Eye (tissue), 1 donor: ENCODE results near the gene LIM2.

ENCODE experiments used
- DNase-seq: peaks from one replicate; pipeline ENCODE4 v3.0.0-alpha.2; 2015

The LIM2 gene

GRCh38 chr19:51394050-51394836 lies 6.5 kb upstream of the LIM2 start:
- DNase-seq = peak; percentile 98

- no peak for DNase-seq
Observed at GRCh38 chr19:51392701-51393100, 4.9 kb upstream of the LIM2 start.

GRCh38 chr19:51391073-51391611 lies 3.4 kb upstream of the LIM2 start:
- DNase-seq = no peak

GRCh38 chr19:51389143-51389542 lies 1.4 kb upstream of the LIM2 start:
- no peak for DNase-seq

- DNase-seq = no peak
Observed at GRCh38 chr19:51386882-51387520, 773 bp downstream of the LIM2 start.

GRCh38 chr19:51382004-51382403 lies 5.8 kb downstream of the LIM2 start:
- no peak for DNase-seq

GRCh38 chr19:51380379-51380778 lies 7.4 kb downstream of the LIM2 start:
- no peak for DNase-seq

GRCh38 chr19:51377422-51377821 lies 10.4 kb downstream of the LIM2 start:
- no peak for DNase-seq

- no peak for DNase-seq
Observed at GRCh38 chr19:51375504-51376221, 12.1 kb downstream of the LIM2 start.

- DNase-seq = no peak
Observed at GRCh38 chr19:51372649-51373504, 14.9 kb downstream of the LIM2 start, which contains the start of gene NKG7. Gene NKG7, minus strand, starts transcription at chr19:51372654. Its CDS starts 119 bp downstream, at chr19:51372535.

- no peak for DNase-seq
Observed at GRCh38 chr19:51372021-51372648, 15.6 kb downstream of the LIM2 start.

GRCh38 chr19:51371186-51371690 lies 16.5 kb downstream of the LIM2 start:
- DNase-seq = no peak

- DNase-seq = no peak
Observed at GRCh38 chr19:51370230-51370629, 17.5 kb downstream of the LIM2 start.

- DNase-seq = peak; percentile 24
Observed at GRCh38 chr19:51368366-51369282, 19.1 kb downstream of the LIM2 start, which contains the start of gene CLDND2. Gene CLDND2, minus strand, starts transcription at chr19:51369003. Its CDS starts 426 bp downstream, at chr19:51368577.

- peak; percentile 99 for DNase-seq
Observed at GRCh38 chr19:51367565-51368365, 20.0 kb downstream of the LIM2 start.

- DNase-seq = no peak
Observed at GRCh38 chr19:51367255-51367564, 20.6 kb downstream of the LIM2 start.

- DNase-seq = peak; percentile 99
Observed at GRCh38 chr19:51366389-51367254, 21.2 kb downstream of the LIM2 start.

GRCh38 chr19:51365965-51366388 lies 21.8 kb downstream of the LIM2 start, which contains the start of gene ETFB:
Gene ETFB, minus strand, starts transcription at chr19:51366388. Its CDS starts 62 bp downstream, at chr19:51366326.
- DNase-seq = no peak
